HG03103 (cell line): Measurements from ENCODE around the gene KLK4.
"Not testable (repeated sequence)": the region's sequence is repeated elsewhere in the genome, so short reads cannot be mapped to it uniquely, and the experiment has no call there.

Experiments used
- ATAC-seq: cut with Tn5 transposase; IDR thresholded peaks from one replicate; pipeline ENCODE4 v1.9.1; 2021; ENCODE audit warnings: low read depth; ENCODE audit not compliant: unreplicated experiment

KLK4 gene

GRCh38 chr19:50916069-50916468, 4.9 kb upstream of the KLK4 start:
- ATAC-seq: no peak

GRCh38 chr19:50912727-50913716, 1.8 kb upstream of the KLK4 start:
- no peak for ATAC-seq

GRCh38 chr19:50912102-50912599, 956 bp upstream of the KLK4 start:
- ATAC-seq: no peak

- ATAC-seq: no peak
Observed at GRCh38 chr19:50910722-50911121, 473 bp downstream of the KLK4 start.

GRCh38 chr19:50909240-50910070, 1.7 kb downstream of the KLK4 start:
- no peak for ATAC-seq

GRCh38 chr19:50908336-50908735, 2.9 kb downstream of the KLK4 start:
- no peak for ATAC-seq

- ATAC-seq: no peak
Observed at GRCh38 chr19:50906217-50906616, 5.0 kb downstream of the KLK4 start.

GRCh38 chr19:50902640-50903039, 8.6 kb downstream of the KLK4 start:
- ATAC-seq: no peak

GRCh38 chr19:50899569-50899968, 11.6 kb downstream of the KLK4 start:
- no peak for ATAC-seq

GRCh38 chr19:50898018-50898417, 13.2 kb downstream of the KLK4 start:
- no peak for ATAC-seq

GRCh38 chr19:50897612-50898011, 13.6 kb downstream of the KLK4 start:
- ATAC-seq: no peak

- peak; percentile 16 for ATAC-seq
Observed at GRCh38 chr19:50897191-50897607, 14.0 kb downstream of the KLK4 start.

GRCh38 chr19:50896591-50897190, 14.5 kb downstream of the KLK4 start:
- peak; percentile 82 for ATAC-seq

- not testable (repeated sequence) for ATAC-seq
Observed at GRCh38 chr19:50896089-50896590, 15.1 kb downstream of the KLK4 start.

GRCh38 chr19:50894478-50895356, 16.5 kb downstream of the KLK4 start:
- ATAC-seq: no peak

GRCh38 chr19:50893047-50893736, 18.0 kb downstream of the KLK4 start:
- ATAC-seq: no peak

GRCh38 chr19:50891253-50891625, 20.0 kb downstream of the KLK4 start:
- no peak for ATAC-seq

- ATAC-seq: no peak
Observed at GRCh38 chr19:50890422-50891252, 20.6 kb downstream of the KLK4 start.
